ENCODE results near the gene SDR42E1. TPM values are rescaled to one million over a fixed set of nuclear protein-coding genes. Genes with fewer than 3 reads are reported as not detected.

SDR42E1 gene
- total RNA-seq, 1 donor from 2014 or later, result 0.37 TPM

DNA sequence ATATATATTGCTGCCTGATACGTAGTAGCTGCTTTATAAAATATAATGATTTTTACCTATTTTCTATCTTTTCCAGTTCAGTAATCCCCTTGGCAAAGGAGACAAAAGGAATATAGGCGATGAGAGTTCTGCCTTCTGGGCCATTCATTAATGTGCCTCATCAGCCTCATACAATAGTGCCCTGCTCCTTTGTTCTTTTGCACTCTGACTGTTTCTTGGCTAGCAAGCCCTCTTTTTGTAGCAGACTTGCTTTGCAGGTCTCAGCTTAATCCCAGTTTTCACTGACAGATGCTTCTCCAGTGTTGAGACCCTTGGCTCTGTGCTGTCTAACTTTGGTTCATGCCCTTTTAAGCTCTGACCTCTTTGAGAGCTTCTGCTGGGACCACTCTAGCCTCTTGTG is 34.2 kb upstream of the SDR42E1 start:
- Mint-ChIP-seq H3K27ac (peak overlapping the region; percentile 89), H3K4me3 (no peak overlapping the region)

DNA sequence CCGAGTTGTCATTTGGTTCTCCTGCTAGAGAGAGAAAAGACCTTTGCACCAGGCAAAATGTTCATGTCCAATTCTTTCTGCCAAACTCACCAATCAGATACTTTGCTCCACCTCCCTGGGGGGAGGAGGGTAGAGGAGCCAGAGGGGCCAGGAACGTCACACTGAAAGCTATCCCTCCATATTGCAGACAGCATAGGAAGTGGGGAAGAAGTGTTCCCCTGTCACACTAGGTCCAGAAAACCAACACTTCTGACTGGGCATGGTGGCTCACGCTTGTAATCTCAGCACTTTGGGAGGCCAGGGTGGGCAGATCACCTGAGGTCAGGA is 33.3 kb upstream of the SDR42E1 start:
- no peaks in the 10 kb centered on the region for H4K20me1 ChIP-seq (ENCODE audit: low read depth)
- H3K27ac Mint-ChIP-seq, result peak overlapping the region; percentile 99
- peaks cover 7% of the 10 kb centered on the region for H3K9me3 Mint-ChIP-seq
- peak overlapping the region; percentile 36 for H3K4me2 ChIP-seq
- no peaks in the 10 kb centered on the region for H3K27me3 Mint-ChIP-seq (ENCODE audit: insufficient read depth, low read depth)
- TF ChIP-seq EZH2 (IDR thresholded peaks at IDR 0.05) (no peak), EZH2phosphoT487 (IDR thresholded peaks at IDR 0.05) (no peak)
- TF ChIP-seq, protein P1, sequence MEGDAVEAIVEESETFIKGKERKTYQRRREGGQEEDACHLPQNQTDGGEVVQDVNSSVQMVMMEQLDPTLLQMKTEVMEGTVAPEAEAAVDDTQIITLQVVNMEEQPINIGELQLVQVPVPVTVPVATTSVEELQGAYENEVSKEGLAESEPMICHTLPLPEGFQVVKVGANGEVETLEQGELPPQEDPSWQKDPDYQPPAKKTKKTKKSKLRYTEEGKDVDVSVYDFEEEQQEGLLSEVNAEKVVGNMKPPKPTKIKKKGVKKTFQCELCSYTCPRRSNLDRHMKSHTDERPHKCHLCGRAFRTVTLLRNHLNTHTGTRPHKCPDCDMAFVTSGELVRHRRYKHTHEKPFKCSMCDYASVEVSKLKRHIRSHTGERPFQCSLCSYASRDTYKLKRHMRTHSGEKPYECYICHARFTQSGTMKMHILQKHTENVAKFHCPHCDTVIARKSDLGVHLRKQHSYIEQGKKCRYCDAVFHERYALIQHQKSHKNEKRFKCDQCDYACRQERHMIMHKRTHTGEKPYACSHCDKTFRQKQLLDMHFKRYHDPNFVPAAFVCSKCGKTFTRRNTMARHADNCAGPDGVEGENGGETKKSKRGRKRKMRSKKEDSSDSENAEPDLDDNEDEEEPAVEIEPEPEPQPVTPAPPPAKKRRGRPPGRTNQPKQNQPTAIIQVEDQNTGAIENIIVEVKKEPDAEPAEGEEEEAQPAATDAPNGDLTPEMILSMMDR (IDR thresholded peaks at IDR 0.05), result no peak
- peaks cover 27% of the 10 kb centered on the region for H3F3A ChIP-seq (ENCODE audit: low read depth)
- H2AFZ ChIP-seq (replicated peaks), result no peak overlapping the region
- no peaks in the 10 kb centered on the region for H3K9me3 ChIP-seq (ENCODE audit: low read depth)
- H3K36me3 Mint-ChIP-seq, result peaks cover 2% of the 10 kb centered on the region
- peaks cover 46% of the 10 kb centered on the region for H3K4me1 Mint-ChIP-seq
- no peak overlapping the region for H3K9ac ChIP-seq
- H3K79me2 ChIP-seq (ENCODE audit: low read depth), result no peaks in the 10 kb centered on the region
- H3K27me3 ChIP-seq, result no peaks in the 10 kb centered on the region
- peaks cover 31% of the 10 kb centered on the region for H3K4me1 ChIP-seq
- no peaks in the 10 kb centered on the region for H3K36me3 ChIP-seq
- peak overlapping the region; percentile 87 for H3K27ac ChIP-seq
- no peak overlapping the region for H3K4me3 Mint-ChIP-seq
- DNase-seq (ENCODE audit: low spot score), result no peak
- H3K4me3 ChIP-seq, result no peak overlapping the region

More for the DNA sequence above, 34.2 kb upstream of the SDR42E1 start:
- Histone ChIP-seq H3K27me3 (no peaks in the 10 kb centered on the region), H3K4me3 (no peak overlapping the region), H3K36me3 (no peaks in the 10 kb centered on the region), H3K4me2 (peak overlapping the region; percentile 60), H2AFZ (replicated peaks) (no peak overlapping the region), H3K4me1 (peaks cover 35% of the 10 kb centered on the region), H3K9ac (no peak overlapping the region), H3K27ac (peak overlapping the region; percentile 81), H3F3A (ENCODE audit: low read depth) (peaks cover 27% of the 10 kb centered on the region), H4K20me1 (ENCODE audit: low read depth) (no peaks in the 10 kb centered on the region), H3K79me2 (ENCODE audit: low read depth) (no peaks in the 10 kb centered on the region), H3K9me3 (ENCODE audit: low read depth) (no peaks in the 10 kb centered on the region)
- TF ChIP-seq EZH2phosphoT487 (IDR thresholded peaks at IDR 0.05), result no peak
- no peak for TF ChIP-seq EZH2 (IDR thresholded peaks at IDR 0.05)
- H3K9me3 Mint-ChIP-seq, result peaks cover 4% of the 10 kb centered on the region
- H3K36me3 Mint-ChIP-seq, result peaks cover 2% of the 10 kb centered on the region
- DNase-seq (ENCODE audit: low spot score), result peak; percentile 76
- H3K27me3 Mint-ChIP-seq (ENCODE audit: insufficient read depth, low read depth), result no peaks in the 10 kb centered on the region
- peaks cover 46% of the 10 kb centered on the region for H3K4me1 Mint-ChIP-seq

DNA sequence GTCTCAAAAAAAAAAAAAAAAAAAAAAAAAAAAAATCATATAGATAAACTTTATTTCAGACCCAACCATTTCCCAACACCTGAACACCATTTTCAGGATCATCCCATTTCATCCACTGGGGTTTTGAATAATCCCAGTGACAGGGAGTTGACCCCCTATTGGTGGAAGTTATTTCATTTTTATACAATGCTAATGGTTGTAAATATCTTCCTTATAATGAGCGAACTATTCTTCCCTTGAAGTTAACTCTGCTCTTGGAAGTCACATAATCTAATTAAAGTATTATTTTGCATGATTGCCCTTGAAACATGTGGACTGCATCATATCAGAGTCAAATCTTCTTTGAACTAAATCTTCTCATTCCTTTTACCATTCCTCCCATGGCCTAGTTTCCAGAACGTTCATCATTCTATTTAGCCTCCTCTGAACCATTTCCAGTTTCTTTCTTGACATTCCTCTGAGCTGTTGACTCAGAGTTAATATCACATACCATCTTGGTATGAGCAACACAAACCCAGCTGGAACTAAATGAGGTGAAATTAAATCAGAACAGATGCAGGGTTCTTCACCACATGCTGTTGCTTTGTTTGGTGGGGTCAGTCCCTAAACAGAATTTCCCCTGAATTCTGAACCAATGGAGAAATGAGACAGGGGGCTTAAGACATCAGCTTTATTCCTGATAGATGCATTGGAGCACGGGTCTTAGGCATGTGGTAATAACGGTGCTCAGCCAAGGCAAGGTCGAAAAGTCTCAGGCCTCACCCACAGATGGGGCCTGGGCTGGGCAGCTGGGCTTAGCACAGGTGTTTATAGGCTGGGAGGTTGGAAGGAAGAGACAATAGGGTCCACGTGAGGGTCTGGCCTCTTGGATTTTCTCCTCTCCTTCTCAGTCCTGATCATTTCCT is 32.7 kb upstream of the SDR42E1 start:
- H4K20me1 ChIP-seq (ENCODE audit: low read depth), result no peaks in the 10 kb centered on the region
- H2AFZ ChIP-seq (replicated peaks), result no peak overlapping the region
- peak overlapping the region; percentile 99 for H3K27ac Mint-ChIP-seq
- peaks cover 2% of the 10 kb centered on the region for H3K36me3 Mint-ChIP-seq
- H3K27ac ChIP-seq, result peak overlapping the region; percentile 87
- H3K4me3 Mint-ChIP-seq, result no peak overlapping the region
- H3K79me2 ChIP-seq (ENCODE audit: low read depth), result no peaks in the 10 kb centered on the region
- H3K4me3 ChIP-seq, result no peak overlapping the region
- TF ChIP-seq EZH2phosphoT487 (IDR thresholded peaks at IDR 0.05) (no peak), EZH2 (IDR thresholded peaks at IDR 0.05) (no peak)
- TF ChIP-seq, protein P1 (IDR thresholded peaks at IDR 0.05), result no peak
- peaks cover 46% of the 10 kb centered on the region for H3K4me1 Mint-ChIP-seq
- no peaks in the 10 kb centered on the region for H3K9me3 ChIP-seq (ENCODE audit: low read depth)
- peaks cover 7% of the 10 kb centered on the region for H3K9me3 Mint-ChIP-seq
- no peaks in the 10 kb centered on the region for H3K27me3 Mint-ChIP-seq (ENCODE audit: insufficient read depth, low read depth)
- H3K9ac ChIP-seq, result no peak overlapping the region
- peak; percentile 56 for DNase-seq (ENCODE audit: low spot score)
- no peaks in the 10 kb centered on the region for H3K36me3 ChIP-seq
- H3F3A ChIP-seq (ENCODE audit: low read depth), result peaks cover 27% of the 10 kb centered on the region
- peaks cover 31% of the 10 kb centered on the region for H3K4me1 ChIP-seq
- H3K4me2 ChIP-seq, result peak overlapping the region; percentile 36
- H3K27me3 ChIP-seq, result no peaks in the 10 kb centered on the region

DNA sequence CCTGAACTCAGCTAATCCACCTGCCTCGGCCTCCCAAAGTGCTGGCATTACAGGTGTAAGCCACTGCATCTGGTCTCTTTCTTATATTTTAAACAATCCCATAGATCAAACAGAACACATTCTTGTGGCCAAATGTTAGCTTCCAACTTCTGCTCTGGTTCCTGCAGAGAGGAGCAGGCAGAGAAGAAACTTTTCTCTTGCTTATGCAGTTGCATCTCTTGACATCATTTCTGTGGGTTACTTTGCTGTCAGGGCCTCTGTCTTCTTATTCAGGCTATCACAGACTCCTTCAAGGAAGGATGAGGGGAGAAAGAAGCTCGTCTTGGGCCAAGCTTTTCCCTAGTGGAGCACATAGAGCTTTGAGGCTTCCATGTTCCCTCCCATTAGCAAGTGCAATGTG is 31.6 kb upstream of the SDR42E1 start:
- Mint-ChIP-seq H3K27me3 (ENCODE audit: insufficient read depth, low read depth) (no peaks in the 10 kb centered on the region), H3K36me3 (peaks cover 2% of the 10 kb centered on the region), H3K27ac (peak overlapping the region; percentile 90), H3K4me1 (peaks cover 48% of the 10 kb centered on the region), H3K4me3 (no peak overlapping the region), H3K9me3 (peaks cover 7% of the 10 kb centered on the region)
- H3K27ac ChIP-seq, result no peak overlapping the region
- H3K4me1 ChIP-seq, result peaks cover 31% of the 10 kb centered on the region
- no peaks in the 10 kb centered on the region for H3K9me3 ChIP-seq (ENCODE audit: low read depth)
- peaks cover 27% of the 10 kb centered on the region for H3F3A ChIP-seq (ENCODE audit: low read depth)
- DNase-seq (ENCODE audit: low spot score), result no peak
- H3K36me3 ChIP-seq, result no peaks in the 10 kb centered on the region
- H2AFZ ChIP-seq (replicated peaks), result no peak overlapping the region
- no peak overlapping the region for H3K4me2 ChIP-seq
- H3K9ac ChIP-seq, result no peak overlapping the region
- H4K20me1 ChIP-seq (ENCODE audit: low read depth), result no peaks in the 10 kb centered on the region
- TF ChIP-seq EZH2phosphoT487 (IDR thresholded peaks at IDR 0.05) (no peak), EZH2 (IDR thresholded peaks at IDR 0.05) (no peak)
- TF ChIP-seq, protein P1 (IDR thresholded peaks at IDR 0.05), result no peak
- no peak overlapping the region for H3K4me3 ChIP-seq
- no peaks in the 10 kb centered on the region for H3K27me3 ChIP-seq
- no peaks in the 10 kb centered on the region for H3K79me2 ChIP-seq (ENCODE audit: low read depth)
